OCI-LY7 (cell line): ENCODE measurements around the gene GTF2H2. TPM values are rescaled to one million over a fixed set of nuclear protein-coding genes. Genes with fewer than 3 reads are reported as not detected.
"Not testable (repeated sequence)": the region's sequence is repeated elsewhere in the genome, so short reads cannot be mapped to it uniquely, and the experiment has no call there.

ENCODE experiments used
- BruUV-seq: library from RNA; stranded (reverse); fragments of 400-500 nt; replicated peaks from 2 replicates; lab custom pipeline; 2021; lab: Mats Ljungman, UMichigan
- CTCF ChIA-PET: fragments of 300-600 bp; sonication (Branson Sonifier 250); formaldehyde crosslinking; loops from one replicate; lab custom pipeline; 2022; ENCODE audit warnings: antibody characterized with exemption; ENCODE audit not compliant: unreplicated experiment; lab: Charles Lee
- POLR2A ChIA-PET: fragments of 300-600 bp; sonication (Branson Sonifier 250); formaldehyde crosslinking; loops from one replicate; lab custom pipeline; 2022; ENCODE audit warnings: antibody characterized with exemption; lab: Charles Lee
- DNase-seq: peaks from one replicate; pipeline ENCODE4 v3.0.0-alpha.2; 2015; ENCODE audit warnings: low spot score
- H2AFZ ChIP-seq: fragments of 200-600 bp; sonication (generic), shearing (Covaris generic); 2 replicates; pipeline ENCODE4 v1.6.1; 2014; ENCODE audit warnings: mild to moderate bottlenecking, antibody characterized with exemption, low read length, moderate library complexity
- H3K27ac ChIP-seq: fragments of 200-600 bp; sonication (generic); 2 replicates; pipeline ENCODE4 v1.5.1; 2014; ENCODE audit warnings: mixed run types, low read depth, mild to moderate bottlenecking, moderate library complexity, low read length, inconsistent platforms; ENCODE audit not compliant: poor library complexity, severe bottlenecking
- H3K36me3 ChIP-seq: fragments of 200-600 bp; sonication (generic); 2 replicates; pipeline ENCODE4 v1.6.1; 2014; ENCODE audit warnings: mild to moderate bottlenecking, antibody characterized with exemption, low read length, moderate library complexity, mixed read lengths; ENCODE audit not compliant: insufficient read depth
- H3K4me1 ChIP-seq: fragments of 200-600 bp; sonication (generic); 2 replicates; pipeline ENCODE4 v1.5.1; 2014; ENCODE audit warnings: mild to moderate bottlenecking, low read length; ENCODE audit not compliant: insufficient read depth, poor library complexity, severe bottlenecking
- H3K4me2 ChIP-seq: fragments of 200-600 bp; sonication (generic); 2 replicates; pipeline ENCODE4 v1.6.1; 2014; ENCODE audit warnings: mild to moderate bottlenecking, low read length
- H3K4me3 ChIP-seq: fragments of 200-600 bp; sonication (generic); 2 replicates; pipeline ENCODE4 v1.5.1; 2014; ENCODE audit warnings: mild to moderate bottlenecking, low read depth, low read length; ENCODE audit not compliant: poor library complexity, severe bottlenecking
- H3K79me2 ChIP-seq: fragments of 200-600 bp; sonication (generic); 2 replicates; pipeline ENCODE4 v1.6.1; 2016; ENCODE audit warnings: low read depth, mild to moderate bottlenecking, low read length, moderate library complexity, mixed read lengths; ENCODE audit not compliant: insufficient read depth
- H3K9me2 ChIP-seq: fragments of 200-600 bp; sonication (generic); 2 replicates; pipeline ENCODE4 v1.6.1; 2016; ENCODE audit warnings: mild to moderate bottlenecking, low read length, mixed read lengths; ENCODE audit not compliant: insufficient read depth
- H3K9me3 ChIP-seq: fragments of 200-600 bp; sonication (generic); 2 replicates; pipeline ENCODE4 v1.6.1; 2014; ENCODE audit warnings: mild to moderate bottlenecking, mixed run types, low read length, mixed read lengths
- H4K20me1 ChIP-seq: fragments of 200-600 bp; sonication (generic); 2 replicates; pipeline ENCODE4 v1.6.1; 2014; ENCODE audit warnings: mild to moderate bottlenecking, antibody characterized with exemption, low read length, moderate library complexity, mixed read lengths; ENCODE audit not compliant: insufficient read depth
- intact Hi-C: fragments of 100-400 bp; cut with micrococcal nuclease; formaldehyde crosslinking; loops from one replicate; pipeline ENCODE4 v1.10.0; 2022; ENCODE audit not compliant: unreplicated experiment
- total RNA-seq, 2 experiments: library from RNA; depleted of rRNA in 1 of 2; stranded (reverse); fragments of >200 nt in 1 of 2; shearing (Covaris generic) in 1 of 2; gene quantifications; 2 replicates each; pipeline ENCODE4 v1.2.3, GENCODE V29; 2014 to 2022

GTF2H2 gene
- total RNA-seq, 2 experiments from 2014 or later, result 39.2 to 54.6 TPM

GRCh38 chr5:71088754-71089153 lies 21.3 kb upstream of the GTF2H2 start:
- POLR2A ChIA-PET, DNase-seq, BruUV-seq, H3K9me3 ChIP-seq, H2AFZ ChIP-seq, H3K36me3 ChIP-seq, H3K4me3 ChIP-seq, H3K79me2 ChIP-seq, H4K20me1 ChIP-seq, H3K9me2 ChIP-seq, H3K4me2 ChIP-seq, CTCF ChIA-PET, H3K27ac ChIP-seq, intact Hi-C loops, H3K4me1 ChIP-seq: not testable (repeated sequence)

- H3K4me2 ChIP-seq, H3K36me3 ChIP-seq, H4K20me1 ChIP-seq, H3K4me1 ChIP-seq, POLR2A ChIA-PET, H3K9me3 ChIP-seq, H2AFZ ChIP-seq, H3K79me2 ChIP-seq, DNase-seq, CTCF ChIA-PET, H3K27ac ChIP-seq, H3K9me2 ChIP-seq, H3K4me3 ChIP-seq, intact Hi-C loops, BruUV-seq: not testable (repeated sequence)
These were observed 18.7 kb upstream of the GTF2H2 start for GRCh38 chr5:71086145-71086544.

GRCh38 chr5:71084280-71085063 lies 17.0 kb upstream of the GTF2H2 start:
- BruUV-seq, DNase-seq, CTCF ChIA-PET, H3K79me2 ChIP-seq, H3K9me3 ChIP-seq, intact Hi-C loops, H3K4me3 ChIP-seq, H3K9me2 ChIP-seq, H3K27ac ChIP-seq, H3K36me3 ChIP-seq, H4K20me1 ChIP-seq, POLR2A ChIA-PET, H3K4me2 ChIP-seq, H2AFZ ChIP-seq, H3K4me1 ChIP-seq: not testable (repeated sequence)

GRCh38 chr5:71082898-71083297 lies 15.4 kb upstream of the GTF2H2 start:
- BruUV-seq, intact Hi-C loops, CTCF ChIA-PET: not testable (repeated sequence)

GRCh38 chr5:71082340-71082739 lies 14.9 kb upstream of the GTF2H2 start:
- H3K79me2 ChIP-seq, H3K9me3 ChIP-seq, H3K27ac ChIP-seq, DNase-seq, H3K9me2 ChIP-seq, H2AFZ ChIP-seq, H3K4me1 ChIP-seq, H4K20me1 ChIP-seq, H3K36me3 ChIP-seq, CTCF ChIA-PET, H3K4me3 ChIP-seq, BruUV-seq, intact Hi-C loops, H3K4me2 ChIP-seq, POLR2A ChIA-PET: not testable (repeated sequence)

More at GRCh38 chr5:71082898-71083297, 15.4 kb upstream of the GTF2H2 start:
- DNase-seq, H3K4me3 ChIP-seq, H3K4me1 ChIP-seq, H3K36me3 ChIP-seq, H3K9me2 ChIP-seq, H3K4me2 ChIP-seq, H2AFZ ChIP-seq, H3K79me2 ChIP-seq, H3K9me3 ChIP-seq, H4K20me1 ChIP-seq, POLR2A ChIA-PET, H3K27ac ChIP-seq: not testable (repeated sequence)

GRCh38 chr5:71061322-71061721 lies 6.2 kb downstream of the GTF2H2 start:
- intact Hi-C loops, result not testable (repeated sequence)

More at GRCh38 chr5:71061322-71061721, 6.2 kb downstream of the GTF2H2 start:
- H3K79me2 ChIP-seq, H3K9me2 ChIP-seq, DNase-seq, H2AFZ ChIP-seq, H3K27ac ChIP-seq, BruUV-seq, H4K20me1 ChIP-seq, H3K4me1 ChIP-seq, POLR2A ChIA-PET, H3K36me3 ChIP-seq, H3K4me3 ChIP-seq, H3K9me3 ChIP-seq, H3K4me2 ChIP-seq, CTCF ChIA-PET: not testable (repeated sequence)
